ENCODE results near the gene FADS6. TPM values are rescaled to one million over a fixed set of nuclear protein-coding genes. Genes with fewer than 3 reads are reported as not detected.

FADS6 gene
- total RNA-seq, 4 donors from 2014 or later: not detected

DNA sequence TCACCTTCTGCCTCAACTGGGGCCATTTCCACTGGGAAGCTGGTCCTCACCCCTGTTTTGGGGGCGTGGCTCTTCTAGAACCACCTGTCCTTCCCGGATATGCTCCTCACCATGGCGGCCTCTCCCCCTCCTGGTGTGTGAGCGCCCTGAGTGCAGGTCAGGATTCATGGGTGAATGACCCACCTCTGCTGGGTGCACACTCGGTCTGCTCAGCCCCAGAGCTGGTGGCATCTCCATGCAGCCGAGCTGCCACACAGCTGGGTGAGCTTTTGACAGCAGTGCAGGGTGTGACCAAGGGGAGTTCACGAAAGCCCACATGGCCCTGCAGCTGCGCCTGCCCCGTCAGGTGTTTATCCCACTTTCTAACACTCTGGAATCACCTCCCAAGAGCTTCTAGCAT lies 61.0 kb downstream of the FADS6 start:
- TF ChIP-seq, protein P1, sequence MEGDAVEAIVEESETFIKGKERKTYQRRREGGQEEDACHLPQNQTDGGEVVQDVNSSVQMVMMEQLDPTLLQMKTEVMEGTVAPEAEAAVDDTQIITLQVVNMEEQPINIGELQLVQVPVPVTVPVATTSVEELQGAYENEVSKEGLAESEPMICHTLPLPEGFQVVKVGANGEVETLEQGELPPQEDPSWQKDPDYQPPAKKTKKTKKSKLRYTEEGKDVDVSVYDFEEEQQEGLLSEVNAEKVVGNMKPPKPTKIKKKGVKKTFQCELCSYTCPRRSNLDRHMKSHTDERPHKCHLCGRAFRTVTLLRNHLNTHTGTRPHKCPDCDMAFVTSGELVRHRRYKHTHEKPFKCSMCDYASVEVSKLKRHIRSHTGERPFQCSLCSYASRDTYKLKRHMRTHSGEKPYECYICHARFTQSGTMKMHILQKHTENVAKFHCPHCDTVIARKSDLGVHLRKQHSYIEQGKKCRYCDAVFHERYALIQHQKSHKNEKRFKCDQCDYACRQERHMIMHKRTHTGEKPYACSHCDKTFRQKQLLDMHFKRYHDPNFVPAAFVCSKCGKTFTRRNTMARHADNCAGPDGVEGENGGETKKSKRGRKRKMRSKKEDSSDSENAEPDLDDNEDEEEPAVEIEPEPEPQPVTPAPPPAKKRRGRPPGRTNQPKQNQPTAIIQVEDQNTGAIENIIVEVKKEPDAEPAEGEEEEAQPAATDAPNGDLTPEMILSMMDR (IDR thresholded peaks at IDR 0.05): no peak
- ATAC-seq (ENCODE audit: low FRiP score) (no peak), DNase-seq (ENCODE audit: low spot score) (no peak)

DNA sequence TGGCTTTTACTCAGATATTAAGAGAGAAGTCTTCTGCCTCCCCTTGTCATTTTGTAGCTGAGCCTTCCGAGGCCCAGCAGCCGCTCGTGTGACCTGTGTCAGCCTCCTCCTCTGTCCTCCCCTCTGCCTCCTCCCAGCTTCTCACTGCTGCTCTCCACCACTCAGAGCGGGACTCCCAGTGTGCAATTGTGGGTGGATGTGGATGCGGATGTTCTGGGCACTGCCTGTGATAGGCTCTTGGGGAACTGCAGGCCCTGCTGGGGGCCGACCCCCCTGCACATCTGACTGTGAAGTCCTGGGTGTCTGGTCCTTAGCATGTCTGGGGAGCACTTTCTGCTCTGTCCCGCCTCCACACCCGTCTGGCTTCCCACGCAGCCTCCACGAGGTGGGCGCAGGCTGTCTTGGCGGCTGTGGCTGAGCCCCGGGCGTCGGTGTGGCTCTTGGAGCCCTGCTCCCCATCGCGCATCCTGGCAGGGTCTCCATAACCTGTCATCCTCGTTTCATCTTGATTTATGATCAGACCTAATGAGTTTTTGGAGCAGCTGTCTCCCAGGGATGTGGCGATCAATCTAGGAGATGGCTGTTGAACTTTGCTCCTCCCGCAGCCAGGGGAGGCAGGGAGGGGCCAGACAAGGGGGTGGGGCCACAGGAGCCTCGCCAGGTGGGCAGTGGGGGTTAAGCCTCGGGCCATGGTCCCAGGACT lies 61.8 kb downstream of the FADS6 start:
- DNase-seq (ENCODE audit: low spot score) (no peak), ATAC-seq (ENCODE audit: low FRiP score) (no peak)
- TF ChIP-seq, protein P1 (IDR thresholded peaks at IDR 0.05): no peak

DNA sequence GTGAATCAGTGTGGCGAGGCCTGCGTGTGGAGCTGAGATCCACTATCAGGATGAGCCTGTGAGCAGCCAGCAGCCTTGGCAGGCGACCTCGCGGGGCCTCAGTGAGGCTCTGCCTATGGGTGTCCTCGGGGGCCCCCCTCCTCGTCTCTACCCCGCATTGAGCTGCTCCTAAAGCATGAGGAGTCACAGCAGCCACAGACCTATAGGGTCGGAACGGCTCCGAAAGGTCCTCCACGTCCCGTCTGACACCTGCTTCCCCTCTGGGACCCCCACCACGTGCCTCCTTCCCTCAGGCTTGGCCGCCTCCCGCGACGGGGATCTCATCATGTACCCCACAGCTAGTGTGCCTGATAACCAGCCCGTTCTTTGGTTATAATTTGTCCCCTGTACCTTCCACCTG lies 62.6 kb downstream of the FADS6 start:
- TF ChIP-seq, protein P1 (IDR thresholded peaks at IDR 0.05): no peak
- ATAC-seq (ENCODE audit: low FRiP score): no peak
- DNase-seq (ENCODE audit: low spot score): no peak

DNA sequence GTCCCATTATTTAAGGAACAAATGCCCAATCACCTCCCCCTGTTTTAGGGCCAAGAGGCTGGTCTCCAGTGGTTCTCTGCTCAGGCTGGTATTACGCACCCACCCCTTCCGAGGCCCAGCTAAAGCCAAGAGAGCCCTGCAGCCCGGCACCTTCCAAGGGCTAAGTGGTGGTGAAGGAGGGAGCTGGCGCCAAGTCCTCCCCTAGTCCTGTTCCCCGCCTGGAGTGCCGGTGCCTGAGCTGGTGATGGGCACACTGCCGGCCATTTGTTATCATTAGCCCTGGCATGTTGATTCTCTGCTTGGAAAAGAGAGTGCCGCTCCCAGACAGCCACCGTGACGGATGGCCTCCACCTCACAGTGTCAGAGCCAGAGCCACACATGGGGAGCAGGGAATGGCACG lies 65.6 kb downstream of the FADS6 start:
- ATAC-seq (ENCODE audit: low FRiP score) (no peak), DNase-seq (ENCODE audit: low spot score) (no peak)
- TF ChIP-seq, protein P1 (IDR thresholded peaks at IDR 0.05): no peak

Other genes starting within 250 kb of the FADS6 start
- gene CD300LF, start 180.7 kb downstream of the FADS6 start, total RNA-seq: 1 to 10 TPM in 3 of 4 donors, not detected in 1; 1.1 to 2.5 (median 2.2) TPM
- 1 to 10 TPM in 2 of 4 donors, under 1 TPM in 2; 0.48 to 3.0 (median 1.4) TPM for gene RAB37, start 156.4 kb downstream of the FADS6 start, total RNA-seq
- gene NHERF1, start 145.0 kb downstream of the FADS6 start, total RNA-seq: 10 to 100 TPM; 18.0 to 51.7 (median 21.8) TPM
- 10 to 100 TPM; 15.1 to 35.9 (median 24.2) TPM for gene NAT9, start 117.3 kb downstream of the FADS6 start, total RNA-seq
- gene GRIN2C, start 33.7 kb downstream of the FADS6 start, total RNA-seq: 1 to 10 TPM in 3 of 4 donors, not detected in 1; 1.0 to 4.7 (median 1.6) TPM
- 1 to 10 TPM; 4.4 to 5.7 (median 5.2) TPM for gene FDXR, start 20.6 kb downstream of the FADS6 start, total RNA-seq
- gene USH1G, start 29.6 kb upstream of the FADS6 start, total RNA-seq: not detected
- gene OTOP2, start 30.6 kb upstream of the FADS6 start, total RNA-seq: not detected
- not detected for gene OTOP3, start 42.3 kb upstream of the FADS6 start, total RNA-seq
- gene HID1, start 79.1 kb upstream of the FADS6 start, total RNA-seq: 10 to 100 TPM in 1 of 4 donors, 1 to 10 TPM in 3; 4.0 to 24.1 (median 6.1) TPM
- 10 to 100 TPM in 2 of 4 donors, 1 to 10 TPM in 2; 8.5 to 23.2 (median 10.1) TPM for gene CDR2L, start 94.0 kb upstream of the FADS6 start, total RNA-seq
- 10 to 100 TPM; 28.0 to 48.5 (median 42.6) TPM for gene MRPL58, start 119.0 kb upstream of the FADS6 start, total RNA-seq
- 100 to 1,000 TPM; 159 to 394 (median 233) TPM for gene ATP5PD, start 153.3 kb upstream of the FADS6 start, total RNA-seq
- 10 to 100 TPM; 23.6 to 46.1 (median 34.6) TPM for gene KCTD2, start 153.6 kb upstream of the FADS6 start, total RNA-seq
- gene SLC16A5, start 194.3 kb upstream of the FADS6 start, total RNA-seq: 10 to 100 TPM; 12.0 to 22.7 (median 16.4) TPM
- gene ARMC7, start 216.3 kb upstream of the FADS6 start, total RNA-seq: 1 to 10 TPM; 3.1 to 7.7 (median 4.9) TPM
- gene NT5C, start 238.1 kb upstream of the FADS6 start, total RNA-seq: 100 to 1,000 TPM in 1 of 4 donors, 10 to 100 TPM in 3; 56.0 to 101 (median 68.6) TPM

Measured in omental fat pad (tissue), 4 donors.